T follicular helper cell (primary cell): ENCODE data around the gene HDHD2.
"Not testable (repeated sequence)": the region's sequence is repeated elsewhere in the genome, so short reads cannot be mapped to it uniquely, and the experiment has no call there.

Experiments used
- DNase-seq: peaks from one replicate; pipeline ENCODE4 v3.0.0-alpha.2; 2020; ENCODE audit warnings: low read depth
- total RNA-seq, 2 experiments: gene quantifications; one replicate each; lab custom pipeline; 2026; lab: John Stamatoyannopoulos, UW

The HDHD2 gene
- 7.8 to 8.9 reads per million in 2 experiments for total RNA-seq

- peak; percentile 52 for DNase-seq
These were observed at the start of gene HDHD2 for GRCh38 chr18:47150029-47150823. Gene HDHD2 (minus strand): TSS chr18:47150500. CDS start chr18:47136439, 14,061 bp downstream.

GRCh38 chr18:47195961-47196360 lies 45.7 kb upstream of the HDHD2 start:
- DNase-seq: not testable (repeated sequence)

DNA sequence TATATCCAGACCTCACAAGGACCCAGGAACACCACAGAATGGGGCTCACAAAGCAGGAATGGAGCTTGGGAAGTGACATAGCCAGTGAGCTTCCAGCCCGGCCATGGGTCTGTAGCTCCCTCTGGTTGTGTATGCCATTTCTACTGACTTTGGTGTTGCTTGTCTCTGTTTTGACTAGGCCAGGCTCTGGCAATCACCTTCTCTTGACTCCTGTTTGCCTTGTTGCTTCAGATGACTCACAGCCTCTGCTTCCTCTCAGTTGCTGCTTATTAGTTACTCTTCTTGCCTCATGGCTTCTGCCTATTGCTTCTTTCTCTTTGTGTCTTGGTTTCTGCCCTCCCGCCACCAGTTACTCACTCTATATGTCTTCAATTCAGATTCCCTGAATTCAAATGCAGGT lies 41.7 kb upstream of the HDHD2 start:
- DNase-seq: no peak

DNA sequence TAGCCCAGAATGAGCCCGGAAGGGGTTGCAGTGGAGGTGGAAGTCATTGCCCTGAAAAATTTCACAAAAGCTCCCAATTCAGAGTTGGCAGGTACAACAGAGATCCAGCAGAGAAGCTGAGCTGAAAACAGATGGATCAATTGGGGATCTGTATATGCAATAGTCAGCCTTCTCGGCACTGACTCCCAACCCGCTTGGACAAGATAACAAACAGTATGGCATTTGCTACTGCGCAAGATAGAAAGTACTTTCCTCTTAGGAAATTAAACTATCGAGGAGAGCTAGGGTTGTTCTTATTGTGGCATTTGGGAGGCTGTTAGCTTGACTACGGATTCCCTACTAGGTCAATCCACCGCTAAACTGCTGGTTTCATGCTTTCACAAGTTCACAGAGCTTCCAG lies 37.4 kb upstream of the HDHD2 start:
- DNase-seq: no peak

DNA sequence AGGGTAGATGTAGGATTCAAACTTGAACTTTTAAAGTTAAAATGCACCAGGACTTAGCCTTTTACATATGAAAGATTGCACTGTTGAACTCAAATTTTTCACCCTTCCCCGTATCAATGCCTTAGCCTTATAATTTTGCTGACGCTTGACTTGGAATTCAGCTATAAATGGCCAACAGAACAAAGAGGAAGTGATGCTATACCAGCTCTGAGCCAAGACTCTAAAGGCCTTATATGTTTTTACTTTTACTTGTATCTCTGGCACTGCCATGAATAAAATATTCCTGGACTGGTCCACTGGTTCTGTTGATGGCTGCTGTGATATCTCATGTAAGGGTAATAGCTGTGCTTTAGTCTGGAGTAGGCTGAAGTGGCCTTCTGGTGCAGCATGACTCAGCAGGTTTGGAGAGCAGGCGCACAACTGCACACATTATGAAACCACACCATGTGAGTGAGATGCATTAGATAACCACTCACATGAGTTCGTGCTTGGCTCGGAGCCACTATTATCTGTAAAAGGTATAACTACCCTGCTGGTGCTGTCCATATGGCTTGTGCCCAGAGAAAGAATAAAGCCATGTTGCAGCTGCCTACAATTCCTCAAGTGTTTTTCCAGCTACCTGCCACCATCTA lies 34.2 kb upstream of the HDHD2 start:
- DNase-seq: no peak

- DNase-seq: not testable (repeated sequence)
These were observed 31.9 kb upstream of the HDHD2 start for GRCh38 chr18:47182156-47182555.

- no peak for DNase-seq
These were observed 30.5 kb upstream of the HDHD2 start for GRCh38 chr18:47180765-47181164.

GRCh38 chr18:47179520-47179919 lies 29.2 kb upstream of the HDHD2 start:
- DNase-seq: no peak

DNA sequence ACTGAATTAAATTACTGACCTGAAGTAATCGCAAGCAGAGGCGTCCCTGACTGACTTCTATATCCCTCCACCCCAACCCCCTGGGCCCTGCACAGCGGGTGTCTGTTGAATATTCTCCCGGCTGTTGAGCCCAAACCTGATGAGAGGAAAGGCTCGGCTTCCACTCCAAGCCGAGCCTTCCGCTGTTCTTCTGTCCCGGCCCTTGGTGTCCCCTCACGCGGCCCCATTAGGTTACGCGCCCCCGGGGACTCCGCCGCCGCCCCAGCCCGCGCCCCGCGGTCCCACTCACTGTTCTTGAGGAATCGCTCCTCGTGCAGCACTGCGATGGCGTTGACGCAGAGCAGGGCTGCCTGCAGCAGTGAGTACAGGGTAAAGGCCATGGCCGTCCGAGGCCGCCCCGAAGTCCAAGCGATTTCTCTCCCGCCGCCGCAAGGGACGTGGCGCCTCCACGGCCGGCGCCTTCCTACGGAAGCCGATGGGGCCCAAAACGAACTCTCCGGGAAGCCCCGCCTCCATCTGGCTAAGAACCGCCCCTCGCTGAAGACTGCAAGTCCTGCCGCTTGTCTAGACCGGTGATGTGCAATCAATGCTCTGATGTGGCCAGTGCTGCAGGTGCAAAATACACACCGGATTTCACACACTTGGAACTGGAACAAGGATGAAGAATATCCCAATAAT lies 25.7 kb upstream of the HDHD2 start, which contains the start of gene IER3IP1:
Gene IER3IP1 (minus strand): TSS at position 467 of the 678 bp plus-strand sequence. CDS start 87 bp downstream, at position 380.
- DNase-seq: peak; percentile 80

DNA sequence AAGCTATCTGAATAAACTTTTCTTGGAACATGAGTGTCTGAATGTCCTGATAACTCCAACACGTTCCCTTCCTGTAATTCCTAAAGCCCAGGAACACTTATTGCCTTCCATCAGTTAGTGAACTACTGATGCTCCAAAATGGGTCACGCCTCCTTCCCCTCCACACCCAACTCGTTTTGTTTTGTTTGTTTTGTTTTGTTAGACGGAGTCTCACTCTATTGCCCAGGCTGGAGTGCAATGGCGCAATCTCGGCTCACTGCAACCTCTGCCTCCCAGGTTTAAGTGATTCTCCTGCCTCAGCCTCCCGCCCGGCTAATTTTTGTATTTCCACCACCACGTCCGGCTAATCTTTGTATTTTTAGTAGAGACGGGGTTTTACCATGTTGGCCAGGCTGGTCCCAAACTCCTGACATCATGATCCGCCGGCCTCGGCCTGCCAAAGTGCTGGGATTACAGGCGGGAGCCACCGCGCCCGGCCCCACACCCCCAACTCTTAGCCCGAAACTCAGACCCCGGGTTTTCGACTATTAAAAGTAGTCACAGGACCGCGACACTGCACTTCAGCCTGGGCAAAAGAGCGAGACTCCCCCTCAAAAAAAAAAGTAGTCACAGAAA lies 25.1 kb upstream of the HDHD2 start:
- DNase-seq: no peak

GRCh38 chr18:47174545-47175116 lies 24.3 kb upstream of the HDHD2 start:
- no peak for DNase-seq

DNA sequence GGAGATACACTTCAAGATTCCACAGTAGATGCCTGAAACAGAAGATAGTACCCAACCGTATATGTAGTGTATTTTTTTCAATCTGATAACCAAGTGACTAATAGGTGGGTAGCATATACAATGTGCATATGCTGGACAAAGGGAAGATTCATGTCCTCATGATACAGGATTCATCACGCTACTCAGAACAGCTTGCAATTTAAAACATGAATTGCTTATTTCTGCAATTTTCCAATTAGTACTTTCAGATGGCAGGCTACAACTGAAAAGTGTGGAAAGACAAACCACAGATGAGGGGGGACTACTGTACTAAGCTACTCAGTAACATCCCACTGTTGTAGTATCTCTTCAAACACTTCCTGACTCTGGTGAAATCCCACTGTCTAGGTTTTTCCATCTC lies 22.2 kb upstream of the HDHD2 start:
- DNase-seq: no peak

- no peak for DNase-seq
These were observed 18.6 kb upstream of the HDHD2 start for GRCh38 chr18:47168913-47169312.

GRCh38 chr18:47168509-47168908 lies 18.2 kb upstream of the HDHD2 start:
- DNase-seq: no peak

DNA sequence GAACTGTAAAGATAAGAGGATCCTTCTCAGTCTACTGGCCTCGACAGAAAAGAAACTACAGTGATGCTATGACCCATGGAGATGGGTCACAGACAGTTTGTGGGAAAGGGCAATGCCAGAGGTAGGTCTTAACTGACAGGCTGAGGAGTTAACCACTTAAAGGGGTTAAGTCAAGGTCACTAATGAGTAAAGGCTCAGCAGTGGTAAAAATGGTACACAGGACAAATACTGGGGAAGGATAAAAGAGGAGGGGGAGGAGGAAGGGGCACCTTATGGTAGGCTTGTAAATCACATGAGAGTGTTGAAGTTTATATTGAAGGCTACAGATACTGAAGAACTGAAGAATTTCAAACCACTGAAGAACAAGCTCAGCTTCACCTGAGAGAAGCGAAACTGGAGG lies 16.0 kb upstream of the HDHD2 start:
- no peak for DNase-seq

GRCh38 chr18:47163241-47163640 lies 12.9 kb upstream of the HDHD2 start:
- DNase-seq: no peak

- DNase-seq: no peak
These were observed 10.0 kb upstream of the HDHD2 start for GRCh38 chr18:47160256-47160655.

DNA sequence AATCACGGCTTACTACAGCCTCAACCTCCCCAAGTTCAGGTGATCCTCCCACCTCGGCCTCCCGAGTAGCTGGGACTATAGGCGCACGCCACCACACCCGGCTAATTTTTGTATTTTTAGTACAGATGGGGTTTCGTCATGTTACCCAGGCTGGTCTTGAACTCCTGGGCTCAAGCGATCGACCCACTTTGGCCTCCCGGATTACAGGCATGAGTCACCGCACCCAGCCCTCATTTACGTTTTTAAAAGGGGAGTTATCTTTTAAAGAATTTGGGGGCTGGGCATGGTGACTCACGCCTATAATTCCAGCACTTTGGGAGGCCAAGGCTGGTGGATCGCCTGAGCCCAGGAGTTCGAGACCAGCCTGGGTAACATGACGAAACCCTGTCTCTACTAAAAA lies 8.1 kb upstream of the HDHD2 start:
- DNase-seq: not testable (repeated sequence)

DNA sequence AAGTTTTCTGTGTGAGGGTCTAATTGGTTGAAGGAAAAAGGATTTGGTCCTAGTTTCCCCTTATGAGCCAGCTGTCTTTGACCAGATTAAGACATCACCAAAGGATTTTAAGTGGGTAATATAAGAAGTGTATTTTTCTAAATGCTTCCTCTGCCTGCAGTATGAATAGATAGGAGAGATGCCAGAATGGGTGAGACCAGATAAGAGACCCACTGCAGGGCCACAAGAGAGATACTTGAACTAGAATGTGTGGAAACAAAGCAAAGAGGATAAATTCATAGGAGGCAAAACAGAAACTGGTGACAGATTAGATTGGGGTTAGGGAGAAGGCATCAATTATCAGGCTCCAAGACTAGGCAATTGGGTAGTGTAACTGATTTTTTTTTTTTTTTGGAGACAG lies 1.1 kb upstream of the HDHD2 start:
- DNase-seq: no peak

- no peak for DNase-seq
These were observed 595 bp upstream of the HDHD2 start for GRCh38 chr18:47150824-47151366.

DNA sequence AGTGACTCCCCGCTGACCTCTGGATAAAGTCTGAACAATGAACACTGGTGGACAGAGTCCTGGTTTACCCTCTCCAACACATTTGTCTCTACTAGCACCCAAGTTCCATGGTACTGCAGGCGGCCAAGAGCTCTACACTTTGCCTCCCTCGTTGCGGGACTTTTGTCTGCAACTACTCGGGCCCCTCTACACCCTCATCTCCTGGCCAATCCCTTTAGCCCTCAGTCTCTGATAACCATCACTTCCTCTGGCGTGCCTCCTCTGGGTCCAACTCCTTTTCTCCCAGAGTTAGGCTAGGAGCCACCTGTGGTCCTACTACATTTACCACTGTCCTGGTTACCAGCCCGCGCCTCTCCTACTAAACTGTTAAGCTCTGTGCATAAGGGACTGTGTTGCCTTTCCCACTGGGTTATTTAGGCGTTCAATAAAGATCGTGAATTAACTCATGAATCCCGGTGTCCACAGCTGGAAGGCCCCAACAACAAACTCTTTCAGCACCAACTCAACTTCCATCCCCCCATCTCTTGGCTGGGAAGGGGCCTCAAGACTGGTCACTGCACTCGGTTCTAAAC lies 757 bp downstream of the HDHD2 start:
- no peak for DNase-seq
